CD1c-positive myeloid dendritic cell (primary cell): ENCODE measurements around the gene TUBB4B.

Source experiments
- DNase-seq: peaks from one replicate; pipeline ENCODE4 v3.0.0-alpha.2; 2016; ENCODE audit errors: extremely low spot score

TUBB4B gene

GRCh38 chr9:137225699-137226331 is 15.3 kb upstream of the TUBB4B start:
- no peak for DNase-seq

- no peak for DNase-seq
These were observed 14.6 kb upstream of the TUBB4B start for GRCh38 chr9:137226338-137227053.

GRCh38 chr9:137227054-137227852 is 13.8 kb upstream of the TUBB4B start, which contains the start of gene RNF224:
Gene RNF224, plus strand, starts transcription at chr9:137227502. Its CDS starts 834 bp downstream, at chr9:137228336.
- DNase-seq: peak; percentile 79

GRCh38 chr9:137227853-137228505 is 13.1 kb upstream of the TUBB4B start:
- no peak for DNase-seq

- no peak for DNase-seq
These were observed 12.6 kb upstream of the TUBB4B start for GRCh38 chr9:137228506-137228967.

- DNase-seq: no peak
These were observed 11.9 kb upstream of the TUBB4B start for GRCh38 chr9:137228968-137229896.

GRCh38 chr9:137229903-137230704 is 11.0 kb upstream of the TUBB4B start:
- no peak for DNase-seq

GRCh38 chr9:137230705-137231371 is 10.2 kb upstream of the TUBB4B start, which contains the start of gene SLC34A3:
Gene SLC34A3, plus strand, starts transcription at chr9:137230901. Its CDS starts 802 bp downstream, at chr9:137231703.
- no peak for DNase-seq

- no peak for DNase-seq
These were observed 9.6 kb upstream of the TUBB4B start for GRCh38 chr9:137231372-137232039.

- DNase-seq: no peak
These were observed 9.0 kb upstream of the TUBB4B start for GRCh38 chr9:137232101-137232500.

GRCh38 chr9:137232510-137232909 is 8.6 kb upstream of the TUBB4B start:
- no peak for DNase-seq

GRCh38 chr9:137233143-137233980 is 7.7 kb upstream of the TUBB4B start:
- DNase-seq: no peak

GRCh38 chr9:137234055-137234697 is 6.9 kb upstream of the TUBB4B start:
- no peak for DNase-seq

GRCh38 chr9:137234758-137235423 is 6.2 kb upstream of the TUBB4B start:
- no peak for DNase-seq

- no peak for DNase-seq
These were observed 5.5 kb upstream of the TUBB4B start for GRCh38 chr9:137235424-137236237.
